Lung (tissue), 12 donors: ENCODE data around the gene TMEM217. TPM values are rescaled to one million over a fixed set of nuclear protein-coding genes. Genes with fewer than 3 reads are reported as not detected.
A peak's percentile ranks its signal among the peaks of the same experiment; 100 is the strongest.
"Not testable (repeated sequence)": the region's sequence is repeated elsewhere in the genome, so short reads cannot be mapped to it uniquely, and the experiment has no call there.

Experiments used
- ATAC-seq: fragments of 200-7000 bp; cut with Tn5 transposase; one replicate; pipeline ENCODE4 v1.9.1; 2020; ENCODE audit warnings: moderate number of reproducible peaks; ENCODE audit not compliant: insufficient read depth, low FRiP score
- DNase-seq, 3 donors: peaks; one replicate each; pipeline ENCODE4 v3.0.0-alpha.2; 2013 to 2017
- H3K27ac ChIP-seq, 2 donors: one replicate each; pipeline ENCODE4 v1.5.1; 2013; ENCODE audit warnings: mild to moderate bottlenecking in 2 of 2, moderate library complexity in 2 of 2, control low read depth in 1 of 2, inconsistent platforms in 1 of 2, low read depth in 1 of 2, low read length in 1 of 2
- H3K27me3 ChIP-seq, 3 donors: one replicate each; pipeline ENCODE4 v1.5.1; 2013; ENCODE audit warnings: low read length in 2 of 3; ENCODE audit not compliant: control insufficient read depth in 3 of 3, insufficient read depth in 3 of 3
- H3K36me3 ChIP-seq, 4 donors: one replicate each; pipeline ENCODE4 v1.5.1; 2013; ENCODE audit warnings: low read length in 4 of 4, mild to moderate bottlenecking in 1 of 4, moderate library complexity in 1 of 4; ENCODE audit not compliant: control insufficient read depth in 4 of 4, insufficient read depth in 4 of 4
- H3K4me1 ChIP-seq, 5 donors: one replicate each; pipeline ENCODE4 v1.5.1; 2013; ENCODE audit warnings: low read length in 5 of 5, mild to moderate bottlenecking in 2 of 5, moderate library complexity in 1 of 5; ENCODE audit not compliant: control insufficient read depth in 5 of 5, insufficient read depth in 5 of 5
- H3K4me3 ChIP-seq: one replicate; pipeline ENCODE4 v1.5.1; 2013; ENCODE audit warnings: mild to moderate bottlenecking, control low read depth, moderate library complexity
- H3K9ac ChIP-seq, 2 donors: one replicate each; pipeline ENCODE4 v1.5.1; 2013; ENCODE audit warnings: low read length in 2 of 2, control low read depth in 1 of 2; ENCODE audit not compliant: insufficient read depth in 1 of 2
- H3K9me3 ChIP-seq, 4 donors: one replicate each; pipeline ENCODE4 v1.5.1; 2013; ENCODE audit warnings: low read length in 3 of 4, mild to moderate bottlenecking in 1 of 4, moderate library complexity in 1 of 4; ENCODE audit not compliant: control insufficient read depth in 4 of 4, insufficient read depth in 3 of 4
- CTCF ChIP-seq: IDR thresholded peaks from 2 replicates; pipeline ENCODE4 v1.5.1; 2012; ENCODE audit warnings: mild to moderate bottlenecking; ENCODE audit errors: control extremely low read depth, extremely low read depth
- WGBS, 2 donors: extraction: QIAGEN DNeasy Blood & Tissue Kit; methylation state at CpG; one replicate each; pipeline ENCODE4 v1.1.7; 2013; 5-methylcytosine and 5-hydroxymethylcytosine counted together
- polyA plus RNA-seq, 2 donors: library from polyadenylated mRNA; stranded (reverse); fragments of 200-250 nt; gene quantifications; one replicate each; pipeline ENCODE4 v1.2.1, GENCODE V29; 2013
- total RNA-seq, 2 donors: library from RNA; depleted of rRNA in 1 of 2; stranded (reverse); fragments of >200 nt in 1 of 2; gene quantifications; one replicate each; pipeline ENCODE4 v1.2.1, GENCODE V29; 2014 to 2021
- donor health status: control.
- donor health status: control.
- donor health status: Bipolar disorder and iron deficiency.
- donor health status: healthy.
- donor health status: DM: yes; HTN: yes; CAD: no.

The TMEM217 gene
- total and polyA plus RNA-seq, 4 donors = 0.40 to 1.9 (median 0.97) TPM

DNA sequence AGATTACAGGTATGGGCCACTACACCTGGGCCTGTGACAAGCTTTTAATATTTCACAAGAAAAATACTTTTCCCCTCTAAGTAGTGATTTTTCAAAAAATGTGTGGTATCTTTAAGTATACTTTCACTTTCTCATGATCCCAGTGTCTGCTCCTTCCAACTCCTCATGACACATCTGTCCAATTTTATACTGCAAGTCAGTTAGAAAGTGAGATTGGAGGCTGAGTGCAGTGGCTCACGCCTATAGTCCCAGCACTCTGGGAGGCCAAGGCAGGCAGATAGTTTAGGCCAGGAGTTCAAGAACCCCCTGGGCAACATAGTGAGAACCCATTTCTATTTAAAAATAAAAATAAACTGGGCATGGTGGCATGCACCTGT, 67.8 kb downstream of the TMEM217 start:
- Histone ChIP-seq H3K9ac (no peak overlapping the region), H3K4me3 (no peak overlapping the region), H3K36me3 (no peaks in the 10 kb centered on the region), H3K27ac (no peak overlapping the region), H3K27me3 (no peaks in the 10 kb centered on the region), H3K9me3 (peaks cover 0 to 2% (median 0%) of the 10 kb centered on the region in 4 donors), H3K4me1 (peaks cover 0 to 2% (median 0%) of the 10 kb centered on the region in 5 donors)
- ATAC-seq (no peak), DNase-seq (no peak)
- 76 to 78% methylated on average over 1 of the region's 1 CpG for WGBS, 2 donors
- TF ChIP-seq CTCF = no peak

DNA sequence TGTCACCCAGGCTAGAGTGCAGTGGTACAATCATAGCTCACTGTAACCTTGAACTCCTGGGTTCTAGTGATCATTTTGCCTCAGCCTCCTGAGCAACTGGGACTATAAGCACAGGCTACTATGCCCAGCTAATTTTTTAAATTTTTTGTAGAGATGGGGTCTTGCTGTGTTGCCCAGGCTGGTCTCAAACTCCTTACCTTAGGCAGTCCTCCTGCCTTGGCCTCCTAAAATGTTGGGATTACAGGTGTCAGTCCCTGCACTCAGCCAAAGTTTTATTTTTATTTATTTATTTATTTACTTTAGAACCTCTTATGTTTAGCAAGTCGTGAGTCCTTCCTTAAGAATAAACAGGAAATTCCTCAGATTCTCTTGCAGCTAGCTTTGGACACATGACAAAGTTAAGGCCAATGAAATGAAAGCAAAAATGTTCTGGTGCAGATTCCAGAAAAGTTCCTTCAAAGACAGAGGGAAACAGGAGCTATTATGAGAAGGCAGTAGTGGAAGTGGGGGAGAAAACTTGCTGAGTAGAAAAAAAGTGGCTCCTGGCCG, 68.9 kb downstream of the TMEM217 start:
- Histone ChIP-seq H3K4me1 (peaks cover 0 to 2% (median 0%) of the 10 kb centered on the region in 5 donors), H3K27me3 (no peaks in the 10 kb centered on the region), H3K4me3 (no peak overlapping the region), H3K9me3 (peaks cover 0 to 2% (median 0%) of the 10 kb centered on the region in 4 donors), H3K27ac (no peak overlapping the region), H3K36me3 (no peaks in the 10 kb centered on the region), H3K9ac (no peak overlapping the region)
- DNase-seq (no peak), ATAC-seq (no peak)
- WGBS, 2 donors = 55 to 68% methylated on average over 2 of the region's 2 CpGs
- TF ChIP-seq CTCF = no peak

DNA sequence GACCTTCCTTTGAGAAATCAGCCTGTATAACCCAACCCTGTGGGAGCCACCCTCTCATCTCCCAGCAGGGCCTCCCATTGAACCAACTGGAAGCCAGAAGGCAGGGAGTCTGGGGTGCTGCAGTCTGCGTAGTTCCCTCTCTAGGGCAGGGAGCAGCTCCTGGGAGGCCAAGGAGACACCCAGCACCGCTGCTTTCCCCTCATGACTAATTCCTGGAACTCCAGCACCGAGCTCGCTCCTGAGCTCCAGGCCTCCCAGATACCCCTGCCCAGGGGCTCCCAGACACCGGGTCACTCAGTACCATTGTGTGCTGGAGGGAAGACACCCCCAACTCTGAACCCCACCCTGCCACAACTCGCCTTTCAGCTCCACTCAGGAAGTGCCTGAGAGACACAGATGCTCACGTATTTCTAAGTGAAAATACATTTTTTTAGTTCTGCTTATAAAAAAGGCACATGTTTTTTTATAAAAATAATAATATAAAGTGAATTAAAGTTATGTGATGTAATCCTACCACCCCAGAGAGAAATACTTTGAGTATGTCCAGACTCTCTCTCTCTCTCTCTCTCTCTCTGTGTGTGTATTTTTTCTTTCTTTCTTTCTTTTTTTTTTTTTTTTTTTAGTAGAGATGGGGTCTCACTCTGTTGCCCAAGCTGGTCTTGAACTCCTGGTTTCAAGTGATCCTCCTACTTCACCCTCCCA, 70.5 kb downstream of the TMEM217 start:
- no peak for ATAC-seq
- H3K36me3 ChIP-seq = no peaks in the 10 kb centered on the region
- H3K4me1 ChIP-seq = peaks cover 0 to 5% (median 0%) of the 10 kb centered on the region in 5 donors
- no peak overlapping the region for H3K4me3 ChIP-seq
- H3K9ac ChIP-seq = no peak overlapping the region
- no peak for DNase-seq
- WGBS, 2 donors = 31 to 66% methylated on average over 7 of the region's 7 CpGs
- peak overlapping the region in 1 of 2 donors; percentile 54 for H3K27ac ChIP-seq
- TF ChIP-seq CTCF = no peak
- H3K9me3 ChIP-seq = peaks cover 0 to 2% (median 0%) of the 10 kb centered on the region in 4 donors
- H3K27me3 ChIP-seq = no peaks in the 10 kb centered on the region

DNA sequence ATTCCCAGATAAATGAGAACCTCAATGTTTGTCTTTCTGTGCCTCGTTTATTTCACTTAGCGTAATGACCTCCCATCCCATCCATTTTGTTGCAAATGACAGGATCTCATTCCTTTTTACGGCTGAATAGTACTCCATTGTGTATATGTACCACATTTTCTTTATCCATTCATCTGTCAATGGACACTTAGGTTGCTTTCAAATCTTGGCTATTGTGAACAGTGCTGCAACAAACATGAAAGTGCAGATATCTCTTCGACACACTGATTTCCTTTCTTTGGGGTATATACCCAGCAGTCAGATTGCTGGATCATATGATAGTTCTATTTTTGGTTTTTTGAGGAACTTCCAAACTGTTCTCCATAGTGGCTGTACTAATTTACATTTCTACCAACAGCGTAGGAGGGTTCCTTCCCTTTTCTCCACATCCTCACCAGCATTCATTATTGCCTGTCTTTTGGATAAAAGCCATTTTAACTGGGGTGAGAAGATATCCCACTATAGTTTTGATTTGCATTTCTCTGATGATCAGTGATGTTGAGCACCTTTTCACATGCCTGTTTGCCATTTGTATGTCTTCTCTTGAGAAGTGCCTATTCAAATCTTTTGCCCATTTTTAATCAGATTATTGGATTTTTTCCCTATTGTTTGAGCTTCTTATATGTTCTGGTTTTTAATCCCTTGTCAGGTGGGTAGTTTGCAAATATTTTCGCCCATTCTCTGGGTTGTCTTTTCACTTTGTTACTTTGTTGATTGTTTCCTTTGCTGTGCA, 71.8 kb downstream of the TMEM217 start:
- H3K9ac ChIP-seq, H3K9me3 ChIP-seq, DNase-seq, H3K4me3 ChIP-seq, H3K36me3 ChIP-seq, H3K27ac ChIP-seq, H3K27me3 ChIP-seq, ATAC-seq, H3K4me1 ChIP-seq: not testable (repeated sequence)
- 63 to 77% methylated on average over 6 of the region's 6 CpGs for WGBS, 2 donors
